HT-29 (cell line): ENCODE data around the gene VWC2. TPM values are rescaled to one million over a fixed set of nuclear protein-coding genes. Genes with fewer than 3 reads are reported as not detected.
"Not testable (repeated sequence)": the region's sequence is repeated elsewhere in the genome, so short reads cannot be mapped to it uniquely, and the experiment has no call there.

ENCODE experiments used
- DNase-seq: peaks from one replicate; pipeline ENCODE4 v3.0.0-alpha.2; 2015; ENCODE audit warnings: low spot score
- total RNA-seq: library from RNA; depleted of rRNA; stranded (reverse); fragments of >200 nt; shearing (Covaris generic); gene quantifications from 2 replicates; pipeline ENCODE4 v1.2.3, GENCODE V29; 2014

VWC2 gene
- total RNA-seq, 1 experiment from 2014 or later: not detected

- DNase-seq: no peak
Observed at GRCh38 chr7:49850921-49851613, 77.6 kb downstream of the VWC2 start.

- DNase-seq: not testable (repeated sequence)
Observed at GRCh38 chr7:49851614-49851934, 78.1 kb downstream of the VWC2 start.

DNA sequence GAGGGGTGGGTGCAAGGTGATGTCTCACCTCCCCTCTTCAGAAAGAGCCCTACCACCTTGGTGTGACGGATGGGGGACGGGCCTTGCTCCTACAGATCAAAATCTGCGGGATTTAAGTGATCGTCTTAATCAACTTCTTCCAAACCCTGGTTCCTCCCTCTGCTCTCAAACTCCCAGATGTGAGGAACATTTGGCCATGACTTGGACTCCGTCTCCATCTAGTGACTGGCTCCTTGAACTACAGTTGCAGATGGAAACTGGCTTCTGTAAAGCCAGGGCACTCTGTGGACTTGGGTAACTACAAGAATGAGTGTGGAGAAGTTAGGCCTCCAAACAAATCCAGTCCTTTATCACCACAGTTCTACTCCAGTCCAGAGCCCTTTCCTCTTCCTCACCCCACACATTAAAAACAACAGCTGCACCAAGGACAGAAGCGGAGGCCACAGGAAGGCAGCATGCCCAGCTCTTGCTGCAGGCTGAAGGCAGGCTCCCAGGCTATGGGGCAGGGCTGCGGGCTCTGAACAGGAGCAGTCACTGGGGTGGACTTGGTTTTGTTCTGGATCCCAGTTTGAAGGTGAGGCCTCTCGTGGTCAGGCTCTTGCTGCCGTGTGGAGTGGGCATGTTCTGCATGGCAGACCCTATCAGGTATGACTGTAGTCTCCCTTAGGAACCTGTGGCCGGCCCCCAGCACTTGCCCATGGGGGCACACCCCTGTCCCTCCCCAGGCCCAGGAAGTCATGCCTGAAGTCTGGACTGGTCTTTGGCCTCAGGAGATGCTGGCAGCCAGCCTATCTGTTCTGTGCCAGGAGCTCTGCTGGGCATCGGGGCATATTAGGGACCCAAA lies 79.4 kb downstream of the VWC2 start:
- peak; percentile 67 for DNase-seq

GRCh38 chr7:49855281-49855980 lies 82.0 kb downstream of the VWC2 start:
- no peak for DNase-seq

DNA sequence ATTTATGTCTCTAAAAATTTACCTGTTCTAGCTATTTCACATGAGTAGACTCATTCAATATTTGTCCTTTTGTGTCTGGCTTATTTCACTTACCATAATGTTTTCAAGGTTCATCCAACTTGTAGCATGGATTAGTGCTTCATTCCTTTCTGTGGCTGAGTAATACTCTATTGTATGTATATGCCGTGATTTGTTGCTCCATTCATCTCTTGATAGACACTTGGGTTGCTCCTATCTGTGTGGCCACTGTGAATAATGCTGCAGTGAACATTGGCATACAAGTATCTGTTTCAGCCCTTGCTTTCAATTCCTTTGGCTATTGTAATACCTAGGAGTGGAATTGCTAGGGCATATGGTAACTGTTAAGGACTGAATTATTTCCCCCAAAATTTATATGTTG lies 86.9 kb downstream of the VWC2 start:
- no peak for DNase-seq

DNA sequence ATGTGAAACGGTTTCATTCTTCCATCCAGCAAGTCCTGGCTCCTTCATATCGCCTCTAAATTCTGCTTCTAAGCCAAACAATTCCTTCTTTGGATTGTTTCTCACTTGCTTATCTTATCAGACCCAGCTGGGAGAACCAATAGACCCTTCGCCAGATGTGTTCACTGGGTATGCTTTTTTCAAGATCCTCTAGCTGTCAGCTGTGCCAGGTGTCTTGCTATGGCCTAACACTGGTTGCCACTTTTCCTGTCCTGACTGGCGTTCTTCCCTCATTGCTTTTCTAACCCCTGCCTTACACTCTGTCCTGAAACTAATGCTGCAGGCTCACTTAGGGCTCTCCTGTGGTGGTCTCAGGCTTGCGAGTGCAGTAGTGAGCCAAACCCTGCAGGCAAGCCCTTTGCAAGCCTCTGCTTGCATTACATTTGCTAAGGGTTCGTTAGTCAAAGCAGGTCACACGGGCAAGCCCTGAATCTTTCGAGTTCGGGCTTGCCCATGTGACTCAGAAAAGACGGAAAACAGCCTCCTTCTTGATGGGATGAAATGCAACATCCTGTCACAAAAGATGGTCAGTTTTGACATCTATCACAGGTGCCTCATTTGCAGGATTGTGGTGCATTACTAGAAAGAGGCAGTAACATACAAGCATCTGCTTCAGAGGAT lies 92.8 kb downstream of the VWC2 start:
- DNase-seq: no peak

DNA sequence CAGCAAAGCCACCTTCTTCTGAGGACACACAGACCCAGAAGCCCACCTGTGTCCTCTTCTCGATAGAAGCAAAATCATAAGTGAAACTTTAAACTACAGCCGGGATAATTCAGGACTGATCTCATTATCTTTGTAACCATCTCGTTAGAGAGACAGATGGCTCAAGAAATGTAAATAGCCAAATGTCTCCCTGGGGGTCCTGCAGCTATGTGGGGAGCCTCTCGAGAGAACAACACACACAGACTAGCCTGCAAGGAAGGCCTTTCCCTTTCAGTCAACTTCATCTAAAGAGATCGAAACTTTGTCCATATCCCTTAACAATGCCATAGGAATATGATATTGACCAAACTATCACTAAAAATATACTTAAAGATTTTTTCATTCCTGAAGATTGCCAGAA lies 93.5 kb downstream of the VWC2 start:
- no peak for DNase-seq

DNA sequence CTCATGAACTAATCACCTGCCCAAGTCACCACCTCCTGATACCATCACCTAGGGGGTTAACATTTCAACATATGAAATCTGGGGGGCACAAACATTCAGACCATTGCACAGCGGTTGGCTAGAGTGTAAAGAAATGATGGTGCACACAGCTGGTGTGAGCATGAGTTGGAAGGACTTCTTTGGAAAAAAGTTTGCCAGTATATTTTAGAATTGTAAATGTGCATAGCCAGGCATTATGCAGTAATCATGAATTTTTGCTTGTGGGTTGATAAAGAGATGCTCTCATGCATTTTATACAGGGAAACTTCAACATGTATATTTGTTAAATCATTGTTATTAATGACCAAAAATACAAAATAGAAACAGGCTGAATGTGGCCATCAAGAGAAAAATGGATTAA lies 100.0 kb downstream of the VWC2 start:
- DNase-seq: no peak

DNA sequence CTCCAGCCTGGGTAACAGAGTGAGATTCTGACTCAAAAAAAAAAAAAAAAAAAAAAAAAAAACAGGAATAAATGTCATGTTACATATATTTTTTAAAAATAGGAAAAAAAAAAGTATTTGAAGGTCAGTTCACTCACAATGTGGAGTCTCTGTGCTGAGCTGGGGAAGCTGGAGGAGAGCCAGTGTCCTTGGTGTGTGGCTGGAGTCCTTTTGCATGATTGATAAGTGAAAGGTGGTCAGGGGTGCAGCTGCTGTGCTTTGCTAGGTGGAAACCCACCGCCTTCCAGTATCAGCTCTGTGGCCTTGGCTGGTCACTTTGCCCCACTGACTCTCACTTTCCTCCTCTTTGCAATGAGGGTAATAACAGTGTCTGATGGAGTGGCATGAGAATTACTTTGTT lies 101.9 kb downstream of the VWC2 start:
- no peak for DNase-seq

GRCh38 chr7:49876202-49876601 lies 102.8 kb downstream of the VWC2 start:
- DNase-seq: no peak

DNA sequence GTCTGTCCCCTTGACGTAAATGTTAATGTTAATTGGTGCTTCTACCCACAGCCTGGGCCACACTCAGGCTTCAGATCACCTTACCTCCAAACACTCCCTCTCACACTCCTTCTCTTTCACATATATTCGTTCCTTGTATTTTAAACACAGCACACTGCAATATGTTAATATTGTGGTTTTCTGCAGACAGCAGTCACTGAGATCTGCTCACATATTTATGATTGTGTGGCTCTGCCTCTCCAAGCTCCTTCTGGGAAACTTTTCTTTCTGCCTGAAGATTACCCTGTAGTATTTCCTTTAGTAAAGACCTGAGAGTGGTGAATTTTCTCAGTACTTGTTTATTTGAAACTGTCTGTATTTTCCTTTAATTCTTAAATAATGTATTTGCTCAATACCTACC lies 104.7 kb downstream of the VWC2 start:
- DNase-seq: no peak

- no peak for DNase-seq
Observed at GRCh38 chr7:49878627-49879026, 105.2 kb downstream of the VWC2 start.

- DNase-seq: no peak
Observed at GRCh38 chr7:49883933-49884332, 110.5 kb downstream of the VWC2 start.

DNA sequence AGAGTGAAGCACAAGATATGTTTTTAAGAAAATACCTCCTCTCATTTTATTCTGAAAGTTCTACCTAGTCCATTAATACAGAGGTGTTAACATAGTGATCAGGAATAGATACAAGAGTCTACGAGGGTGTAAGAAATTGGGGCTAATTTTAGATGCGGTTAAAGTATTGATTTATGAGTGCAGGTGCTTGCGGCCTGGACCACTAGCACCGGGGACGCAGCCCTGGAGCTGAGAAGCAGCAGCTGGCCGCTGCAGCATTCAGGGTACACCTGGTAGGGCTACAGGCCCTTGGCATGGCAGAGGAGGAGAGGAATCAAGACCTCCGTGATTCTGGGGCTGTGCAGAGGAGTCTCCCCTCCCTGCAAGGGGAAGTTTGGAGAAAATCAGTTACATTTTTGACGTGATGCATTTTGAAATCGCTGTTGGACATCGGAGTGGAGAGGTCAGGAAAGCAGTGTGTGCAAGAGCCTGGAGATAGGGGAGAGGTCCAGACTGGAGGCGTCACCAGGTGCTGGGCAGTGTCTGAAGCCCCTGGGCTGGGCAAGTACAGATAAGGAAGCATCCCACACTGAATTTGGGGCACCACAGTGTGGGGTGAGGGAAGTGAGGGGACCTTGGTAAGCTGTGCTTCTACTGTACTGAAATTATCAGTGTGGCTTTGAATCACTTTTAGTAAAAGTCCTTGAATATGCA lies 112.3 kb downstream of the VWC2 start:
- no peak for DNase-seq

DNA sequence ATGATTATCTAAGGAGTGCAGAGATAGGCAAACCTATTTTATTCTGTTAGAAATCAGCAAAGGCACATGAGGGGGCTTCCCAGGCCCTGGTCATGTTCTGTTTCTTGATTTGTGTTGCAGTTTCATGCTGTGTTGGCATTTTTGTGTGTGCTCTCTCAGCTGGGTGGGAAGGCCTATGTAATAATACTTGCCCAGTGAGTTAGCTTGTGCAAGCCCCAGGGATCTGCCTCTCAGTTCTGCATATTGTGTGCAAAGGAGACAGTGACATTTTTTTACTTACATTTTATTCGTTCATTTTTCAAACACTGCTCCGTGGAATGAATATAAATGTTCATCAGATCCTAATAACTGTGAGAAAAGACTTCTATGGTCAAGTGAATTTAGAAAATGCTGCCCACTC lies 119.0 kb downstream of the VWC2 start:
- DNase-seq: no peak

GRCh38 chr7:49893131-49893530 lies 119.7 kb downstream of the VWC2 start:
- no peak for DNase-seq

- no peak for DNase-seq
Observed at GRCh38 chr7:49894543-49894942, 121.1 kb downstream of the VWC2 start.

- no peak for DNase-seq
Observed at GRCh38 chr7:49911909-49912308, 138.5 kb downstream of the VWC2 start.

DNA sequence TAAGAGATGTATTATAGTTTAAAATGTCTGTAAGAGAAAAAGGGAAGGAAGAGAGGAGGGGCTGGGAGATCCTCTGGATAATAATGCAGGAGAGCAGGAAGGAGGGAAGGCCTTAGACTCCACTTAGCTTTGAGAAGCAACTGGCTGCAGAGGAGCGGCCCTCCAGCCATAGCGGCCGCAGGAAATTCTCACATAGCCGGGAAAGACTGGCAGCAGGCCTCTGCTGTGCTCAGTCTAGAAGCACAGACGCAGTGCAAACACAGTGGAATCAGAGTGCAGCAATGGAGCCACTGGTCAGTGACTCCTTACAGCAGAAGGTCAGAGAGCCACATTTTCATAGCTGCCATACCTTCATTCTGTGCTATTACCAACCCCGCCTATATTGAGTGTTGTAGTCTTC lies 153.3 kb downstream of the VWC2 start:
- no peak for DNase-seq

GRCh38 chr7:49927631-49928030 lies 154.2 kb downstream of the VWC2 start:
- no peak for DNase-seq

DNA sequence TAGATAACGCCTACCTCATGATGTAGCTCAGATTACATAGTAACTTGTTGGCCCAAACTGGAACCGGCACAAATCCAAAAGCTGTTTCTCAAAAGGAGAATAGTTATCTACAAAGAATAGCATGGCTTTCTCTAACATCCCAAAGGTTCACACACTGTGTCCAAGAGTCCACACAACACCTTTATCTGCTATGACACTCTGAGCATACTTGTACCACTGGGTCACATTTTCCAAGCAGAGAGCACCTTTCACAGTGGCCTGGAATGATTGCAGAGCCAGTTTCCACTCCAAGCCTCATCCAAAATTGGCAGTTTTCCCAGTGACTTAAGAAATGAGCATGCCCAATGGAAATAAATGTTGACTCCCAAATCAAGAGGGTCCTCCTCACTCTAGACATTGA lies 155.3 kb downstream of the VWC2 start:
- DNase-seq: no peak

DNA sequence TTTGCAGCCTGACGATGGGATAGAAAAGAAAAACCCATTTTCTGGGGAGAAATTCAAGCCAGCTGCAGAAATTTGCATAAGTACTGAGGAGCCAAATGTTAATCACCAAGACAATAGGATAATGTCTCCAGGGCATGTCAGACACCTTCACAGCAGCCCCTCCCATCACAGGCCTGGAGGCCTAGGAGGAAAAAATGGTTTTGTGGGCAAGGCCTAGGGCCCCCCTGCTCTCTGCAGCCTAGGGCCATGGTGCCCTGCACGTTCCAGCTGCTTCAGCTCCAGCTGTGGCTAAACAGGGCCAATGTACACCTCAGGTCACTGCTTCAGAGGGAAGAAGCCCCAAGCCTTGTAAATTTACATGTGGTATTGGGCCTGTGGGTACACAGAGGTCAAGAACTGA lies 158.2 kb downstream of the VWC2 start:
- DNase-seq: no peak
